ENCODE results near the gene RTN4RL1.

GRCh38 chr17:1970843-1971384, 54.2 kb downstream of the RTN4RL1 start:
- no peak for TF ChIP-seq CTCF (IDR thresholded peaks at IDR 0.05)
- no peak for TF ChIP-seq POLR2A (IDR thresholded peaks at IDR 0.05)
